HG03469 (cell line): ENCODE measurements around the gene RASIP1.
"Not testable (repeated sequence)": the region's sequence is repeated elsewhere in the genome, so short reads cannot be mapped to it uniquely, and the experiment has no call there.

Experiments
- ATAC-seq: cut with Tn5 transposase; IDR thresholded peaks from one replicate; pipeline ENCODE4 v1.9.1; 2021; ENCODE audit warnings: mild to moderate bottlenecking, moderate library complexity, moderate number of reproducible peaks; ENCODE audit not compliant: unreplicated experiment

RASIP1 gene

DNA sequence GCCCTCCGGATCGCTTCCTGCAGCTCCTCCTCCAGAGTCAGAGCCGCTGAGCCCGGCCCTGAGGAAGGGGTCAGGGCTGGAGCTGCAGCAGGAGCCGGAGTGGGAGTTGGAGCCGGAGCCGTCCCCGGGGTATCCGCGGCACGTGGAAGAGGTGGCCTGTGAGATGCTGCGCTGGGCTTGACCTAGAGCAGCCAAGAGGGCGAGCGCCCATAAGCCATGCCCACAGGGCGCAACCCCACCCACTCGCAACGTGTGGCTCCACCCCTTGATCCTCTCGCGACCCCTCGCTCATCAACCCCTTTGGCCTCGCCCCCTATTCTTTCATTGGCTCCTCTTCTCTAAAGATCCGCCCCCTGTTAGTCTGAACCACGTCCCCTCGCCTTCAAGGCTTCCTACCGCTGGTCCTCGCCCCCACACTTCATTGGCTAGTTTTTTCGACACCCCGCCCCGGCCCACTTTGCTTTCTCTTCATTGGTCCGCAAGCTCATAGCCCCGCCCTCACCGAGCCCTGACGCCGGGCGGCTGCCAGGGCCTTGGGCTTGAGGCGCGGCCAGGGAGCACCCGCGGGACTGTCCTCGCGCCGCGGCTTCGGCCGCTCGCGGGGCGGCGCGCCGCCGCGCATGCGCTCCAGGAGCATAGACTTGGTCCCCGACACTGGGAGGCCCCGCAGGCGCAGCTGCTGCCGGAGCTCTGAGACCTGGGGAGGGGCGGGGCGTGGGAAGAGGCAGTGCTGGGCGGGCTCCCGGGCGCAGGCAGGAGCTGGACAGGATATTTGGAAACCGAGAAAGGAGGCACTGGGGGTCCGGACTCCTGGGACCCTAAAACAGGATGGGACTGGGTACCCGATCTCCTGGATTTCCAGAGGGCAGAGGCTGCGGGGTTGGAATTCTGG, 26.3 kb downstream of the RASIP1 start:
- peak; percentile 57 for ATAC-seq

DNA sequence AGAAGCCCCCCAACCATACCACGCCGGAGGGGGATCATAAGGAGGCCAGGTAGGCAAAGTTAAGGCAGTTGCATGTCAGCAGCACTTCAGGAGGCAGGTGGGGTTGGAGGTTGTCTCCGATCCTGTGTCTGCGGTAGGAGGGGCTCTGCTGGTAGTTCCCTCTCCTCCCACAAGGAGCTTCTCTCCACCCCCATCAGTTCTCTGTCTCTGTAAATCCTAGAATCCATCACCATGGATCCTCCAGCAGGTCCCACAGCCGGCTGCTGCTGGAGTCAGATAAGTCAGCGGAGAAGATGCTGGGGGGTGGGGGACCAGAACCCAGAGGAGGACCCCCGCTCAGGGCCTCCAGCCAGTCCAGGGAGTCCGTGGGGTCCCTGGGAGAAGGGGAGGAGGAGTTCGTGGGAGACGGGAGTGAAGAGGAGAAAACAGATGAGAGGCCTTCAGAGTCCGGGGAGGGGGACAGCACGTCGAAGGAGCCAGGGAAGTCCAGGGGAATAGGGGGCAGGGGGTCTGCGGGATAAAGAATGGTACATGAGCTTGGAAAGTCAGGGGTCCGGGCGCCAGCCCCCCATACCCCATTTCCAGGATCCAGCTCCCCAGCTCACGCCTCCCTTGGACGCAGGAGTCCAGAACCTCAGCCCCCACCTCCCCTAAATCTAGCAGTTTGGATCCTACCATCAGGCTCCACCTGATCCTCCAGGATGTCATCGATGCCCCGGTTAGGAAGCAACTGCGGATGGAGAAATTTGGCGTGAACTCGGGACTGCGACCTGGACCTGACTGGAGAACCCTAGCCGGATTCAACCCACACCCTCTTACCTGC, 27.2 kb downstream of the RASIP1 start:
- ATAC-seq = no peak

DNA sequence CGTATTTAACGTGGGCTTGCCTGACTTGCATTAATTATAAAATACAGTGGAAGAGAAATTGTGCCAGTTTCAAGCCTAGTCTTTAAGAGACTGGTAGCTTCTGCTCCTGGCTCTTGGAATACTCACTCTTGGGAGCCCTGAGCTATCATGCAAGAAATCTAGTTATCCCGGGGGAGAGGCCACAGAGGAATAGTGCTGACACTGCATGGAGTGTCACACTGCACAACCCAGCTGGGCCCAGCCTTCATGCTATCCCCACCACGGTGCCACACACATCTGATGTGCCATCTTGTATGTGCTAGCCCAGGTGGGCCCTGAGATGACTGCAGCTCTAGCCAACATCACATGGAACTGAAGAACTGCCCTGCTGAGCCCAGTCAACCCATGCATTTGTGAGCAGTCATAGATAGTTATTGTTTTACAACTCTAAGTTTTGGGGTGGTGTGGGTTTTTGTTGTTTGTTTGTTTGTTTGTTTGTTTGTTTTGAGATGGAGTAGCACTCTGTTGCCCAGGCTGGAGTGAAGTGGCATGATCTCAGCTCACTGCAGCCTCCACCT, 29.2 kb downstream of the RASIP1 start:
- no peak for ATAC-seq

- ATAC-seq = no peak
Observed at GRCh38 chr19:48708471-48708870, 31.9 kb downstream of the RASIP1 start.

- no peak for ATAC-seq
Observed at GRCh38 chr19:48705431-48705830, 35.0 kb downstream of the RASIP1 start.

DNA sequence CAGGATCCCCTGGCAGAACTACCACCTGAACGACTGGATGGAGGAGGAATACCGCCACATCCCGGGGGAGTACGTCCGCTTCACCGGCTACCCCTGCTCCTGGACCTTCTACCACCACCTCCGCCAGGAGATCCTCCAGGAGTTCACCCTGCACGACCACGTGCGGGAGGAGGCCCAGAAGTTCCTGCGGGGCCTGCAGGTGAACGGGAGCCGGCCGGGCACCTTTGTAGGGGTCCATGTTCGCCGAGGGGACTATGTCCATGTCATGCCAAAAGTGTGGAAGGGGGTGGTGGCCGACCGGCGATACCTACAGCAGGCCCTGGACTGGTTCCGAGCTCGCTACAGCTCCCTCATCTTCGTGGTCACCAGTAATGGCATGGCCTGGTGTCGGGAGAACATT, 37.1 kb downstream of the RASIP1 start:
- ATAC-seq = no peak

DNA sequence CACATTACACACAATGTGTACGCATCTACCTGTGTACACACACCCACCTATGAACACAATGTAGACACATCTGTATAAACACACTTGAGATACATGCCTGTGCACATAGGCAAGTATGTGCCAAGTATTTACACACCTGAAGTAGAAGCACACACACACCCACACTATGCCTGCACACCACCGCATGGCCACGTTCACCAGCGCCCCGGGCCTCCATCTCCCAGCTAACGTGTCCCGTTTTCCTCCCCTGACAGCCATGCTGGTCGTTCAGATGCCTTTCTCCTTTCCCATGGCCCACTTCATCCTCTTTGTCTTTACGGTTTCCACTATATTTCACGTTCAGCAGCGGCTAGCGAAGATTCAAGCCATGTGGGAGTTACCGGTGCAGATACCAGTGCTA, 37.7 kb downstream of the RASIP1 start:
- no peak for ATAC-seq

DNA sequence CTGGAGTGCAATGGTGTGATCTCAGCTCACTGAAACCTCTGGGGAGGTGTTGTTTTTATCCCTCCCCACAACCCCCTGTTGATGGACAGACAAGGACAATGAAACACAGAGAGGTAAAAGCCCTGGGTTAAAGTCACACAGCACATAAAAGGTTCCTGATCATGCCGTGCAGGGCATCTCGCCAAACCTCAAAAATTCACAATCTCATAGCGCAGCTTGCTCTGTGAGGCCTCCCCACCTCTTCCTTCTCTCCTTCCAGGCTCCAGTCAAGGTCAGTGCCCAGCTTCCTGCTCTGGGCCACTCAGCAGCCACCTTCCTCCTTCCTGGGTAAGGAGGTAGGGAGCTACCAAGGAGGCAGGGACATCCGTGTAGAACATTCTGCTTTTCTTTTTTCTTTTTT, 42.4 kb downstream of the RASIP1 start:
- ATAC-seq = no peak

DNA sequence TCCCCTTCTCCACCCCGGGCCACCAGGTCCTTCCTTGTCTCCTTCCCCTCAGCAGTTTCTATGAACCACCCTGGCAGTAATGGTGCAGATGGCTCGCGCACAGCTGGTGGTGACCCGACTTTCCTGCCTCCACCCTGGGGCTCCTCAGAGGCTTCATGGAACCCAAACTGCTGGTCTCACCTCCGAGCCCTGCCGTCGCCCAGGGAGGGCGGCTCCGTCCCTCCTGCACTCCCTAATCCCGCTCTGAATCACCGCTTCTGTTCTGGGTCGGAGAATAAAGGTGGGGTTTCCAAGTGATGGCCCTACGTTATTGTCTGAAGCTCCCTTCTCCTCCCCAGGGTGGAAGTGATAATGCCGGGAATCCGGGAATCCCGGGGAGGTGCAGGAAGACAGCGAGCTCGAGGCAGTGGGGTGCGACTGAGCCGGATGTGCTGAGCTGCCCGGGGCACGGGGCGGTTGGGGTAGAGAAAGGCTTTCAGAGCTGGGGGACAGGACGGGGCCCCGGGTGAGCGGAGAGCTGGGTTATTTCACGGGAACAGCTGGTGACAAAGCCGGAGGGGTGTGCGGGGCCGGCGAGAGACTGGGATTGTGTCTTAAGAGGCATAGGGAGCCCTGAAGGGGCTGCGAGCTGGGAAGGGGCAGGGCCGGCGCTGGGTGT, 43.9 kb downstream of the RASIP1 start:
- ATAC-seq = no peak

DNA sequence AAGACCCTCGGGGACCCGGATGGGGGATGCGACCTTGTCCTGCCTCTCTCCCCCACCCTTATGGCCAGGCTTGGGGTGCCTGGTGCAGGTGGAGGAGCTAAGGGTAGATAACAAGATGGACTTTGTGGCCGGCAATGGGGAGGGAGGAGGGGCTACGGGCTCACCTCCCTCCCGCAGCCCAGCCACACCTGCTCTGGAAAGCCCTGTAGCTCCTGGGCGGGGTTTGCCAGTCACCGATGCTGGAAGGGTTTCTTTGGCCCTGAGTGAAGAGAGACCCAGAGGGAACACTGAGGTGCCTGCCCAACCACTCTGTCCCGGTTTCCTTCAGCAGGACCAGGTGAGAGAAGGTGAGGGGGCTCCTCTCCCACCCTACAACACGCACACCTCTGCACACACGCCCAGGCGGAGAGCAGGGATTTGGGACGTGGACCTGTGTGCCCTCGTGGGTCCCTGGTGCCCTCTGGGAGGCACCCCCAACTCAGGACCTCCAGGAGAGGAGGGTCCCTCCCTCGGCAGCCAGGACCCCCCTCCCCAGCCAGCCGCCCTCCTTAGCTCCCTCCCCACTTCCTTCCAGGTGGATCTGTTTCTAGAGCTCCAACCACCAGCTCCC, 44.6 kb downstream of the RASIP1 start, which contains the start of gene FUT2:
Gene FUT2 (plus strand): TSS at position 229 of the 610 bp plus-strand sequence. CDS start 6,986 bp downstream, outside the sequence.
- ATAC-seq = no peak

GRCh38 chr19:48693629-48694028, 46.8 kb downstream of the RASIP1 start:
- ATAC-seq = not testable (repeated sequence)

- no peak for ATAC-seq
Observed at GRCh38 chr19:48689449-48689848, 51.0 kb downstream of the RASIP1 start.

DNA sequence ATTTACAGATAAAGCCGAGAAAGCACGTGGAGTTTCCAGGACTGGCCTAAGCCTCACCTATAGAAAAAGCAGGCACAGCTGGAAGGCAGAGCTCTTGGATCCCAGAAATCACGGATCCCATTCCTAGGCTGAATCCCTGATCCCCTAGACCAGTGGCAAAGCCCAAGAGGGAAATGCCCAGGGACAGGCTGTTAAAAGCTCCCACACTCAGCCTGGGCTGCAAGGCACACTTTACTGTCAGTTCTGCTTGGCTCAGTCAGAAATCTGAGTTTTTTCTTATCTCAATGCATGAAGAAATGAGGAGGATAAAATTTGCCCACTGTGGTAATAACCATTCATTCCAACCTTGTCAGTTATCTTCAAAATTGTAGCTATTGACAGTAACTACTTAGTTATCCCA, 52.6 kb downstream of the RASIP1 start:
- no peak for ATAC-seq

DNA sequence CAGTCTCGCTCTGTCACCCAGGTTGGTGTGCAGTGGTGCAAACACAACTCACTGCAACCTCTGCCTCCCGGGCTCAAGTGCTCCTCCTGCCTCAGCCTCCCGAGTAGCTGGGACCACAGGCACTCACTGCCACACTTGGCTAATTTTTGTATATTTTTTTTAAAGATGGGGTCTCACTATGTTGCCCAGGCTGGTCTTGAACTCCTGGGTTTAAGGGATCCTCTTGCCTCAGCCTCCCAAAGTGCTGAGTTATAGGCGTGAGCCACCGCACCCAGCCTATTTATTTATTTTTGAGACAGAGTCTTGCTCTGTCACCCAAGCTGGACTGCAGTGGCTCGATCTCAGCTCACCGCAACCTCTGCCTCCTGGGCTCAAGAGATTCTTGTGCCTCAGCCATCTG, 53.8 kb downstream of the RASIP1 start:
- not testable (repeated sequence) for ATAC-seq

- no peak for ATAC-seq
Observed at GRCh38 chr19:48686088-48686487, 54.3 kb downstream of the RASIP1 start.

DNA sequence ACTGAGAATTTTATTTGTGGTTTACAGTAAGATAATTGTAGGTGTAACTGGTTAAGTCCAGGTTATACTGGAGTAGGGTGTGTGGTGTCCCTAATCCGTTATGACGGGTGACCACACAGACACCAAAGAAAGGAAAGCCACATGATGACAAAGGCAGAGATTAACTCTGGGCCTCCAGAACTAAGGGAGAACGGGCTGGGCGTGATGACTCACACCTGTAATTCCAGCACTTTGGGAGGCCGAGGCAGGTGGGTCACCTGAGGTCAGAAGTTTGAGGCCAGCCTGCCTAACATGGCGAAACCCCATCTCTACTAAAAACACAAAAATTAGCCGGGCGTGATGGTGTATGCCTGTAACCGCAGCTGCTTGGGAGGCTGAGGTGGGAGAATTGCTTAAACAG, 54.8 kb downstream of the RASIP1 start:
- no peak for ATAC-seq

DNA sequence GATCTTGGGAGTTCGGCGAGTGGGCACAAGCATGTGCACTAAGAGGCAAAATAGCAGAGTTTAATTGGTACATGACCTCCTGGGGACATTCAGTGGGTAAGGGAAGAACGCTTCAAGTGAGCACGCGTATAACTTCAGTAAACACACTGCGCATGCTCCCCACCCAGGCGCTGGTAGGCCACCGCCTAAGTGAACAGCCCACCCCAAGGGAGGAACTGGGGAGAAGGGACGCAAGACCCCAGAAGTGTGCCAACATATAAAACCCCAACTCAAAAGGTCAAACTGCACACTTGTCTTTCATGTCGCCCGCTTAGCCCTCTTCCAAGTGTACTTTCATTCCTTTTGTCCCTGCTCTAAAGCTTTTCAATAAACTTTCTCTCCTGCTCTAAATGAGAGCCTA, 57.1 kb downstream of the RASIP1 start:
- no peak for ATAC-seq

DNA sequence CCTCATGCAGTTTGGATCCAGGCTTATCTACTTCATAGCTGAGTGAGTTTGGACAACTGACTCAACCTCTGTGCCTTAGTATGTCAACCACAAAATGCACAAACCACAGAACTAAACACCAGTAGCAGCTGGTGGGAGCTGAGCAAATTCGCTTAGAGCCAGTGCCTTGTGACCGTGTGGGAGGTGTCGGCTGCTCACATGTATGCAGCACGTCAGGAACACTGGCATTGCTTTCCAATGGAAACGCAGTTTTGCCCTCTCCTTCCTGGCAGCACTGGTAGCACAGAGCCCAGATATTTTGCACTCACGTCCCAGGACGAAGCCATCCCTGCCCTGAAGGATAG, 59.3 kb downstream of the RASIP1 start:
- no peak for ATAC-seq

GRCh38 chr19:48680436-48681126, 59.8 kb downstream of the RASIP1 start:
- ATAC-seq = no peak

- ATAC-seq = not testable (repeated sequence)
Observed at GRCh38 chr19:48680006-48680405, 60.4 kb downstream of the RASIP1 start.
